SK-N-SH treated with all-trans-retinoic acid at 6 μM for 48 hours (cell line): ENCODE results near the gene CSNK2A2.

ENCODE experiments used
- ARNTL ChIP-seq: fragments of 450-650 bp; formaldehyde crosslinking; IDR thresholded peaks from 2 replicates; pipeline ENCODE4 v1.5.0; 2020; ENCODE audit warnings: low read depth, mild to moderate bottlenecking, moderate library complexity, borderline replicate concordance
- CREB5 ChIP-seq: fragments of 250-450 bp; sonication (Bioruptor Pico); IDR thresholded peaks from 2 replicates; pipeline ENCODE4 v1.5.1; 2020; ENCODE audit warnings: low read depth, mild to moderate bottlenecking, moderate library complexity
- ISL1 ChIP-seq: fragments of 250-450 bp; sonication (Bioruptor Pico); IDR thresholded peaks from 2 replicates; pipeline ENCODE4 v2.1.2; 2022; ENCODE audit warnings: mild to moderate bottlenecking, moderate library complexity
- SNAI2 ChIP-seq: fragments of 250-450 bp; sonication (Bioruptor Pico); IDR thresholded peaks from 2 replicates; pipeline ENCODE4 v1.5.0; 2020; ENCODE audit warnings: mild to moderate bottlenecking, moderate library complexity
- TCF4 ChIP-seq: fragments of 250-450 bp; sonication (Bioruptor Pico); IDR thresholded peaks from 2 replicates; pipeline ENCODE4 v1.8.0; 2021; ENCODE audit warnings: mild to moderate bottlenecking, moderate library complexity, borderline replicate concordance
- TOX ChIP-seq: fragments of 250-450 bp; sonication (Bioruptor Pico); IDR thresholded peaks from 2 replicates; pipeline ENCODE4 v1.8.0; 2021; ENCODE audit warnings: mild to moderate bottlenecking, moderate library complexity, borderline replicate concordance
- ZFP30 ChIP-seq: fragments of 450-650 bp; formaldehyde crosslinking; IDR thresholded peaks from 2 replicates; pipeline ENCODE4 v1.5.0; 2022; ENCODE audit warnings: mild to moderate bottlenecking, moderate library complexity
- ZNF565 ChIP-seq: fragments of 450-650 bp; formaldehyde crosslinking; conservative IDR thresholded peaks from 2 replicates; pipeline ENCODE4 v1.5.0; 2020; ENCODE audit warnings: low read depth, mild to moderate bottlenecking, moderate library complexity
- ZNF8 ChIP-seq: fragments of 450-650 bp; formaldehyde crosslinking; IDR thresholded peaks from 2 replicates; pipeline ENCODE4 v1.5.0; 2020; ENCODE audit warnings: mild to moderate bottlenecking, moderate library complexity
- TF ChIP-seq, protein P1 (sequence below): fragments of 250-450 bp; sonication (Bioruptor Pico); IDR thresholded peaks from 2 replicates; pipeline ENCODE4 v1.5.1; 2021; ENCODE audit warnings: mild to moderate bottlenecking, moderate library complexity
- TF ChIP-seq, protein P2 (sequence below): fragments of 250-450 bp; sonication (Bioruptor Pico); IDR thresholded peaks from 2 replicates; pipeline ENCODE4 v1.8.0; 2020; ENCODE audit warnings: mild to moderate bottlenecking, moderate library complexity, borderline replicate concordance

DNA sequence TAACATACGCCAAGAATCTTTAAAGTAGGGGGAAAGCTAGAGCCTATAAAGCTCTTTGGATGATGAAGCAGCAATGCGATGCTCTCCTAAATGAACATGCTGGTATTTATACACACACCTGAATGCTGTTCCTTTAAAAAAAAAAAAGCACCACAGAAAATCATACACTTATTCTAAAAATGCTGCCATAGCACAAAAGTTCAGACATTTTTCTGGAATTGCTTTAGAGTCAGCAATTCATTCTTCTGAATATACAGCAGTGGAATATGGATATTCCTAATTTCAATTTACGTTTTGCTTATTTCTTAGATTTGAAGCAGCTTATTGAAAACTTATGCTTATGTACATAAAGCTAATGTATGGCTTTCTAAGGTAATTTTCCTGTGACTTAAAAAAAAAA is 3.1 kb downstream of the CSNK2A2 start:
- TF ChIP-seq SNAI2 (no peak), TCF4 (no peak), ZNF8 (no peak), ISL1 (CRISPR knock-in tag) (no peak), ZFP30 (CRISPR knock-in tag) (no peak), ARNTL (no peak), CREB5 (CRISPR knock-in tag) (no peak), TOX (no peak), ZNF565 (CRISPR knock-in tag) (no peak)
- TF ChIP-seq, protein P1, sequence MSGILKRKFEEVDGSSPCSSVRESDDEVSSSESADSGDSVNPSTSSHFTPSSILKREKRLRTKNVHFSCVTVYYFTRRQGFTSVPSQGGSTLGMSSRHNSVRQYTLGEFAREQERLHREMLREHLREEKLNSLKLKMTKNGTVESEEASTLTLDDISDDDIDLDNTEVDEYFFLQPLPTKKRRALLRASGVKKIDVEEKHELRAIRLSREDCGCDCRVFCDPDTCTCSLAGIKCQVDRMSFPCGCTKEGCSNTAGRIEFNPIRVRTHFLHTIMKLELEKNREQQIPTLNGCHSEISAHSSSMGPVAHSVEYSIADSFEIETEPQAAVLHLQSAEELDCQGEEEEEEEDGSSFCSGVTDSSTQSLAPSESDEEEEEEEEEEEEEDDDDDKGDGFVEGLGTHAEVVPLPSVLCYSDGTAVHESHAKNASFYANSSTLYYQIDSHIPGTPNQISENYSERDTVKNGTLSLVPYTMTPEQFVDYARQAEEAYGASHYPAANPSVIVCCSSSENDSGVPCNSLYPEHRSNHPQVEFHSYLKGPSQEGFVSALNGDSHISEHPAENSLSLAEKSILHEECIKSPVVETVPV (CRISPR knock-in tag), result no peak
- TF ChIP-seq, protein P2, sequence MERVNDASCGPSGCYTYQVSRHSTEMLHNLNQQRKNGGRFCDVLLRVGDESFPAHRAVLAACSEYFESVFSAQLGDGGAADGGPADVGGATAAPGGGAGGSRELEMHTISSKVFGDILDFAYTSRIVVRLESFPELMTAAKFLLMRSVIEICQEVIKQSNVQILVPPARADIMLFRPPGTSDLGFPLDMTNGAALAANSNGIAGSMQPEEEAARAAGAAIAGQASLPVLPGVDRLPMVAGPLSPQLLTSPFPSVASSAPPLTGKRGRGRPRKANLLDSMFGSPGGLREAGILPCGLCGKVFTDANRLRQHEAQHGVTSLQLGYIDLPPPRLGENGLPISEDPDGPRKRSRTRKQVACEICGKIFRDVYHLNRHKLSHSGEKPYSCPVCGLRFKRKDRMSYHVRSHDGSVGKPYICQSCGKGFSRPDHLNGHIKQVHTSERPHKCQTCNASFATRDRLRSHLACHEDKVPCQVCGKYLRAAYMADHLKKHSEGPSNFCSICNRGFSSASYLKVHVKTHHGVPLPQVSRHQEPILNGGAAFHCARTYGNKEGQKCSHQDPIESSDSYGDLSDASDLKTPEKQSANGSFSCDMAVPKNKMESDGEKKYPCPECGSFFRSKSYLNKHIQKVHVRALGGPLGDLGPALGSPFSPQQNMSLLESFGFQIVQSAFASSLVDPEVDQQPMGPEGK (CRISPR knock-in tag), result no peak
